Effector memory CD4-positive, alpha-beta T cell (primary cell): ENCODE measurements around the gene DOCK4.

Experiments
- DNase-seq, 3 donors: peaks; one replicate each; pipeline ENCODE4 v3.0.0-alpha.2; 2020
- H3K27ac ChIP-seq: 2 replicates; pipeline ENCODE4 v1.7.0; 2013; ENCODE audit warnings: mild to moderate bottlenecking, low read length, moderate library complexity; ENCODE audit not compliant: insufficient read depth, poor library complexity, severe bottlenecking
- H3K27me3 ChIP-seq: replicated peaks from 2 replicates; pipeline ENCODE4 v1.7.0; 2013; ENCODE audit warnings: mild to moderate bottlenecking, low read length; ENCODE audit not compliant: insufficient read depth, control insufficient read depth, poor library complexity, severe bottlenecking
- H3K36me3 ChIP-seq: 2 replicates; pipeline ENCODE4 v1.7.0; 2013; ENCODE audit warnings: mild to moderate bottlenecking, low read length, moderate library complexity; ENCODE audit not compliant: control insufficient read depth, insufficient read depth
- H3K4me1 ChIP-seq: 2 replicates; pipeline ENCODE4 v1.7.0; 2013; ENCODE audit warnings: low read length, mild to moderate bottlenecking; ENCODE audit not compliant: control insufficient read depth, insufficient read depth, poor library complexity, severe bottlenecking
- H3K4me3 ChIP-seq: 2 replicates; pipeline ENCODE4 v1.7.0; 2013; ENCODE audit warnings: low read length, low read depth, mild to moderate bottlenecking; ENCODE audit not compliant: insufficient read depth, poor library complexity, severe bottlenecking
- H3K9me3 ChIP-seq: 2 replicates; pipeline ENCODE4 v1.7.0; 2013; ENCODE audit warnings: mild to moderate bottlenecking, low read length, moderate library complexity; ENCODE audit not compliant: control insufficient read depth

The DOCK4 gene

GRCh38 chr7:112118581-112119566, 87.3 kb downstream of the DOCK4 start:
- Histone ChIP-seq H3K4me1 (no peaks in the 10 kb centered on the region), H3K27ac (no peak overlapping the region)

GRCh38 chr7:112116894-112117293, 89.3 kb downstream of the DOCK4 start:
- Histone ChIP-seq H3K4me3 (no peak overlapping the region), H3K9me3 (no peaks in the 10 kb centered on the region), H3K4me1 (no peaks in the 10 kb centered on the region), H3K27ac (no peak overlapping the region), H3K36me3 (no peaks in the 10 kb centered on the region), H3K27me3 (no peaks in the 10 kb centered on the region)
- DNase-seq: no peak

More at GRCh38 chr7:112118581-112119566, 87.3 kb downstream of the DOCK4 start:
- no peaks in the 10 kb centered on the region for H3K27me3 ChIP-seq
- DNase-seq: no peak
- no peaks in the 10 kb centered on the region for H3K9me3 ChIP-seq
- H3K4me3 ChIP-seq: no peak overlapping the region
- H3K36me3 ChIP-seq: no peaks in the 10 kb centered on the region

- no peak for DNase-seq
- Histone ChIP-seq H3K4me3 (no peak overlapping the region), H3K9me3 (no peaks in the 10 kb centered on the region), H3K4me1 (no peaks in the 10 kb centered on the region), H3K36me3 (no peaks in the 10 kb centered on the region), H3K27ac (no peak overlapping the region), H3K27me3 (no peaks in the 10 kb centered on the region)
These were observed 89.8 kb downstream of the DOCK4 start for GRCh38 chr7:112116358-112116757.

- H3K27me3 ChIP-seq: no peaks in the 10 kb centered on the region
- no peaks in the 10 kb centered on the region for H3K4me1 ChIP-seq
- DNase-seq: no peak
- no peak overlapping the region for H3K27ac ChIP-seq
- H3K36me3 ChIP-seq: no peaks in the 10 kb centered on the region
- H3K4me3 ChIP-seq: no peak overlapping the region
- no peaks in the 10 kb centered on the region for H3K9me3 ChIP-seq
These were observed 90.3 kb downstream of the DOCK4 start for GRCh38 chr7:112115880-112116279.

- no peaks in the 10 kb centered on the region for H3K36me3 ChIP-seq
These were observed 92.2 kb downstream of the DOCK4 start for GRCh38 chr7:112113913-112114575.

GRCh38 chr7:112112822-112113255, 93.4 kb downstream of the DOCK4 start:
- no peaks in the 10 kb centered on the region for H3K4me1 ChIP-seq
- no peaks in the 10 kb centered on the region for H3K36me3 ChIP-seq
- DNase-seq: no peak
- no peaks in the 10 kb centered on the region for H3K9me3 ChIP-seq
- H3K27ac ChIP-seq: no peak overlapping the region
- H3K27me3 ChIP-seq: no peaks in the 10 kb centered on the region
- no peak overlapping the region for H3K4me3 ChIP-seq

More at GRCh38 chr7:112113913-112114575, 92.2 kb downstream of the DOCK4 start:
- no peaks in the 10 kb centered on the region for H3K4me1 ChIP-seq
- no peaks in the 10 kb centered on the region for H3K27me3 ChIP-seq
- no peak overlapping the region for H3K4me3 ChIP-seq
- H3K9me3 ChIP-seq: no peaks in the 10 kb centered on the region
- no peak for DNase-seq
- no peak overlapping the region for H3K27ac ChIP-seq

GRCh38 chr7:112110651-112111050, 95.5 kb downstream of the DOCK4 start:
- Histone ChIP-seq H3K27me3 (no peaks in the 10 kb centered on the region), H3K4me3 (no peak overlapping the region), H3K27ac (no peak overlapping the region), H3K36me3 (no peaks in the 10 kb centered on the region), H3K4me1 (no peaks in the 10 kb centered on the region), H3K9me3 (no peaks in the 10 kb centered on the region)
- no peak for DNase-seq

- H3K4me3 ChIP-seq: no peak overlapping the region
- no peaks in the 10 kb centered on the region for H3K36me3 ChIP-seq
- no peak overlapping the region for H3K27ac ChIP-seq
- DNase-seq: no peak
- H3K27me3 ChIP-seq: no peaks in the 10 kb centered on the region
- H3K4me1 ChIP-seq: no peaks in the 10 kb centered on the region
- H3K9me3 ChIP-seq: no peaks in the 10 kb centered on the region
These were observed 96.0 kb downstream of the DOCK4 start for GRCh38 chr7:112110175-112110574.

GRCh38 chr7:112108981-112109380, 97.2 kb downstream of the DOCK4 start:
- H3K27me3 ChIP-seq: no peaks in the 10 kb centered on the region
- H3K9me3 ChIP-seq: no peaks in the 10 kb centered on the region
- H3K4me3 ChIP-seq: no peak overlapping the region
- no peaks in the 10 kb centered on the region for H3K36me3 ChIP-seq
- DNase-seq: no peak
- H3K4me1 ChIP-seq: no peaks in the 10 kb centered on the region
- no peak overlapping the region for H3K27ac ChIP-seq
